ENCODE data around the gene RGL2. TPM values are rescaled to one million over a fixed set of nuclear protein-coding genes. Genes with fewer than 3 reads are reported as not detected.

The RGL2 gene
- total RNA-seq, 1 donor, result 13.0 TPM

GRCh38 chr6:33248932-33249731, 49.6 kb downstream of the RGL2 start:
- H3K4me3 ChIP-seq (ENCODE audit: low read depth, low read length), result peak overlapping the region; percentile 78
- TF ChIP-seq CTCF (IDR thresholded peaks at IDR 0.05; ENCODE audit: insufficient read depth, low read depth, low read length), result no peak
- DNase-seq (ENCODE audit: low read depth), result peak; percentile 99

- TF ChIP-seq CTCF (IDR thresholded peaks at IDR 0.05; ENCODE audit: insufficient read depth, low read depth, low read length), result no peak
- peak; percentile 51 for DNase-seq (ENCODE audit: low read depth)
- peak overlapping the region; percentile 68 for H3K4me3 ChIP-seq (ENCODE audit: low read depth, low read length)
Measured at GRCh38 chr6:33248643-33248931, 50.2 kb downstream of the RGL2 start.

GRCh38 chr6:33247977-33248642, 50.6 kb downstream of the RGL2 start:
- peak; percentile 86 for DNase-seq (ENCODE audit: low read depth)
- peak; percentile 89 for TF ChIP-seq CTCF (IDR thresholded peaks at IDR 0.05; ENCODE audit: insufficient read depth, low read depth, low read length)
- H3K4me3 ChIP-seq (ENCODE audit: low read depth, low read length), result peak overlapping the region; percentile 68

- no peak overlapping the region for H3K4me3 ChIP-seq (ENCODE audit: low read depth, low read length)
- no peak for TF ChIP-seq CTCF (IDR thresholded peaks at IDR 0.05; ENCODE audit: insufficient read depth, low read depth, low read length)
- DNase-seq (ENCODE audit: low read depth), result no peak
Measured at GRCh38 chr6:33243476-33243875, 55.3 kb downstream of the RGL2 start.

- H3K4me3 ChIP-seq (ENCODE audit: low read depth, low read length), result no peak overlapping the region
- TF ChIP-seq CTCF (IDR thresholded peaks at IDR 0.05; ENCODE audit: insufficient read depth, low read depth, low read length), result no peak
- DNase-seq (ENCODE audit: low read depth), result no peak
Measured at GRCh38 chr6:33241968-33242367, 56.8 kb downstream of the RGL2 start.

Other genes with a start within 250 kb of the RGL2 start
- gene HLA-DPA1, start 225.3 kb downstream of the RGL2 start, total RNA-seq, result 0.43 and 0.97 TPM in 2 replicates
- 5.5 and 9.1 TPM in 2 replicates for gene HLA-DPB1, start 223.0 kb downstream of the RGL2 start, total RNA-seq
- under 0.01 and 0.32 TPM in 2 replicates for gene COL11A2, start 106.5 kb downstream of the RGL2 start, total RNA-seq
- 16.8 and 22.5 TPM in 2 replicates for gene RXRB, start 98.3 kb downstream of the RGL2 start, total RNA-seq
- 142 and 143 TPM in 2 replicates for gene SLC39A7, start 98.1 kb downstream of the RGL2 start, total RNA-seq
- gene HSD17B8, start 94.3 kb downstream of the RGL2 start, total RNA-seq, result 4.2 and 4.7 TPM in 2 replicates
- gene RING1, start 90.4 kb downstream of the RGL2 start, total RNA-seq, result 27.2 and 43.8 TPM in 2 replicates
- gene VPS52, start 27.1 kb downstream of the RGL2 start, total RNA-seq, result 35.4 and 38.9 TPM in 2 replicates
- gene RPS18, start 26.9 kb downstream of the RGL2 start, total RNA-seq, result 1,877 and 2,083 TPM in 2 replicates
- gene B3GALT4, start 21.8 kb downstream of the RGL2 start, total RNA-seq, result 2.6 and 5.5 TPM in 2 replicates
- 99.7 and 108 TPM in 2 replicates for gene WDR46, start 9.7 kb downstream of the RGL2 start, total RNA-seq
- gene PFDN6, start 9.3 kb downstream of the RGL2 start, total RNA-seq, result 26.4 and 34.5 TPM in 2 replicates
- gene TAPBP, start 15.1 kb upstream of the RGL2 start, total RNA-seq, result 125 and 132 TPM in 2 replicates
- 14.8 and 16.0 TPM in 2 replicates for gene ZBTB22, start 18.8 kb upstream of the RGL2 start, total RNA-seq
- 39.6 and 58.7 TPM in 2 replicates for gene DAXX, start 24.0 kb upstream of the RGL2 start, total RNA-seq
- 20.0 and 34.5 TPM in 2 replicates for gene KIFC1, start 92.9 kb upstream of the RGL2 start, total RNA-seq
- gene PHF1, start 112.1 kb upstream of the RGL2 start, total RNA-seq, result 21.6 and 30.2 TPM in 2 replicates
- gene CUTA, start 119.2 kb upstream of the RGL2 start, total RNA-seq, result 155 and 201 TPM in 2 replicates
- 6.4 and 7.8 TPM in 2 replicates for gene SYNGAP1, start 121.1 kb upstream of the RGL2 start, total RNA-seq
- 4.7 and 5.2 TPM in 2 replicates for gene ZBTB9, start 155.6 kb upstream of the RGL2 start, total RNA-seq

All from fibroblast of villous mesenchyme (primary cell).